ENCODE results near the gene CYREN.
"Not testable (repeated sequence)": the region's sequence is repeated elsewhere in the genome, so short reads cannot be mapped to it uniquely, and the experiment has no call there.

Gene CYREN

GRCh38 chr7:135177028-135177696 is 6.7 kb upstream of the CYREN start:
- Histone ChIP-seq H3K27ac (ENCODE audit: low read depth, low read length) (no peak overlapping the region), H3K4me1 (ENCODE audit: control insufficient read depth, insufficient read depth, low read length, unreplicated experiment) (no peaks in the 10 kb centered on the region), H3K4me3 (ENCODE audit: low read depth, low read length) (no peak overlapping the region), H3K79me2 (ENCODE audit: control insufficient read depth, insufficient read depth, low read length, unreplicated experiment) (no peaks in the 10 kb centered on the region), H2AFZ (ENCODE audit: low read length, unreplicated experiment) (no peak overlapping the region), H3K27me3 (ENCODE audit: insufficient read depth, low read length) (no peaks in the 10 kb centered on the region), H3K36me3 (ENCODE audit: insufficient read depth, low read length) (peaks cover 17% of the 10 kb centered on the region; the same call in 1 of the 2 replicates)

DNA sequence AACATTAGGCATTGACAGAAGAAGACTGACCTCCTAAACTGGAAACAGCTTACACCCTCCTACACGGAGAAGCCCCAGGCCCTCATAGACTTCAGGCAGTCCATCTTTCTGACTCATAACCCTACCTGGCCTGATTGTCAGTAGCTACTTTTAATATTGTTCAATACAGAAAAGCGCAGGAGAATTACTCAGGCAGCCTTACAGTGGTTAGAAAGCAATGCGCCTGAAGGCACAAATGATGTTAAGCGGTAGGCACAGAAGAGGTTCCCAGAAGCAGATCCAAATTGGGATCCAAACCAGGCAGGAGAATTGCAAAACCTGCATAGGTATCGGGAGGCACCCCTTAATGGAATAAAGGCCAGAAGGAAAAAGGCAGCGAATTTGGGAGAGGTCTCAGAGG is 5.4 kb upstream of the CYREN start:
- Histone ChIP-seq H3K36me3 (ENCODE audit: insufficient read depth, low read length) (0 out of 2 replicates have a peak, but pooled peaks cover 9% of the 10 kb centered on the region), H3K4me1 (ENCODE audit: control insufficient read depth, insufficient read depth, low read length, unreplicated experiment) (peaks cover 8% of the 10 kb centered on the region), H3K27me3 (ENCODE audit: insufficient read depth, low read length) (no peaks in the 10 kb centered on the region), H3K79me2 (ENCODE audit: control insufficient read depth, insufficient read depth, low read length, unreplicated experiment) (no peaks in the 10 kb centered on the region), H3K4me3 (ENCODE audit: low read depth, low read length) (no peak overlapping the region), H2AFZ (ENCODE audit: low read length, unreplicated experiment) (no peak overlapping the region), H3K27ac (ENCODE audit: low read depth, low read length) (no peak overlapping the region)

- Histone ChIP-seq H3K79me2 (ENCODE audit: control insufficient read depth, insufficient read depth, low read length, unreplicated experiment) (peaks cover under 1% of the 10 kb centered on the region), H3K4me1 (ENCODE audit: control insufficient read depth, insufficient read depth, low read length, unreplicated experiment) (peaks cover 8% of the 10 kb centered on the region)
Observed at GRCh38 chr7:135174941-135175340, 4.4 kb upstream of the CYREN start.

GRCh38 chr7:135173916-135174315 is 3.4 kb upstream of the CYREN start:
- not testable (repeated sequence) for H3K27ac ChIP-seq (ENCODE audit: low read depth, low read length); H2AFZ ChIP-seq (ENCODE audit: low read length, unreplicated experiment); H3K27me3 ChIP-seq (ENCODE audit: insufficient read depth, low read length); H3K4me3 ChIP-seq (ENCODE audit: low read depth, low read length); H3K36me3 ChIP-seq (ENCODE audit: insufficient read depth, low read length)
- Histone ChIP-seq H3K79me2 (ENCODE audit: control insufficient read depth, insufficient read depth, low read length, unreplicated experiment) (peaks cover 10% of the 10 kb centered on the region), H3K4me1 (ENCODE audit: control insufficient read depth, insufficient read depth, low read length, unreplicated experiment) (peaks cover 14% of the 10 kb centered on the region)

More at GRCh38 chr7:135174941-135175340, 4.4 kb upstream of the CYREN start:
- Histone ChIP-seq H3K27ac (ENCODE audit: low read depth, low read length) (no peak overlapping the region), H3K27me3 (ENCODE audit: insufficient read depth, low read length) (no peaks in the 10 kb centered on the region), H3K4me3 (ENCODE audit: low read depth, low read length) (no peak overlapping the region), H2AFZ (ENCODE audit: low read length, unreplicated experiment) (no peak overlapping the region), H3K36me3 (ENCODE audit: insufficient read depth, low read length) (0 out of 2 replicates have a peak, but pooled peaks cover 1% of the 10 kb centered on the region)

DNA sequence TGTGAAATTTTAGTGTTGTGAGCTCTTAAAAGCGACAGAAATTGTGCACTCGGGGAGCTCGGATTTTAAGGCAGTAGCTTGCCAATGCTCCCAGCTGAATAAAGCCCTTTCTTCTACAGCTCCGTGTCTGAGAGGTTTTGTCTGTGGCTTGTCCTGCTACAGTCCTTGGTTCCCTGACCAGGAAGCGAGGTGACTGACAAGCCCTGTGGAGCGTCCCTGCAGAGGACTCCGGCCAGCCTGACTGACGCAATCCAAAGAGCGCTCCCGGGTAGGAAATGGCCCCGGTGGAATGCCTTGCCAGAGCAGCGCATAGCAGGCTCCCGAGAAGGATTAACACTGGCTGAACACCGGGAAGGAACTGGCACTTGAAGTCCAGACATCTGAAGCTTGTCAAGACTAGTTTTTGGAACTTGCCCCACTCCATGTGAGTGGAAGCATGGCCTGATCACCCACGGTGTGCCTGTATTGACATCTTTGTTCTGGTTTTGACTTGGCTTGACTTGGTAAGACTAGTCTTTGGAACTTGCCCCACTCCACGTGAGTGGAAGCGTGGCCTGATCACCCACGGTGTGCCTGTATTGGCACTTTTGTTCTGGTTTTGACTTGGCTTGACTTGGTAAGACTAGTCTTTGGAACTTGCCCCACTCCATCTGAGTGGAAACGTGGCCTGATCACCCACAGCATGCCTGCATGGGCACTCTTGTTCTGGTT is 1.2 kb upstream of the CYREN start:
- Histone ChIP-seq H3K36me3 (ENCODE audit: insufficient read depth, low read length) (peaks cover 12% of the 10 kb centered on the region; the same call in 1 of the 2 replicates), H3K79me2 (ENCODE audit: control insufficient read depth, insufficient read depth, low read length, unreplicated experiment) (peaks cover 30% of the 10 kb centered on the region), H3K4me1 (ENCODE audit: control insufficient read depth, insufficient read depth, low read length, unreplicated experiment) (peaks cover 22% of the 10 kb centered on the region), H3K27ac (ENCODE audit: low read depth, low read length) (peak overlapping the region; percentile 80), H2AFZ (ENCODE audit: low read length, unreplicated experiment) (peak overlapping the region; percentile 32), H3K4me3 (ENCODE audit: low read depth, low read length) (0 out of 2 replicates have a peak overlapping the region, but pooled peaks have one; percentile 9)
- H3K27me3 ChIP-seq (ENCODE audit: insufficient read depth, low read length), result not testable (repeated sequence)

DNA sequence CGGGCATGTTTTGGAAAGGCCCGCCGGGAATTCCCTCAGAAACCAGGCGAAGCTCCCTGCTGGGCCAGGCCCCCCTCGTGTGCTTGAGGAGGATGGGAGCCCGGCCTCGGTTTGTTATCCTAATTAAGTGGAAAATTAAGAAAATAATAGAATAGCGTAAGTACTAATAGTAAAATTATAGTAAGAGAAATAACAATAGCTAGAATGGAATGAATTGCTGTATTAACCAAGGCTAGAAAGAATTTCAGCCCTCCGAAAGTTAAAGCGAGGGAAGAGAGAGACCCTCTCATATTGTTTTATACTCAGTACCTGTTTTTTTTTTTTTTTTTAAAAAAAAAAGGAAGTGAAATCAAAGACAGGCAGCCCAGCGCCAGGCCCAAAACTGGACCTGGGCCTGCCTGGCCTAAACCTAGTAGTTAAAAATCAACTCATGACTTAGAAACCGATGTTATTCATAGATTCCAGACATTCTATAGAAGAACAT is 533 bp upstream of the CYREN start:
- Histone ChIP-seq H3K4me3 (ENCODE audit: low read depth, low read length) (peak overlapping the region; percentile 88), H3K79me2 (ENCODE audit: control insufficient read depth, insufficient read depth, low read length, unreplicated experiment) (peaks cover 33% of the 10 kb centered on the region), H3K36me3 (ENCODE audit: insufficient read depth, low read length) (peaks cover 15% of the 10 kb centered on the region; the same call in 1 of the 2 replicates), H3K4me1 (ENCODE audit: control insufficient read depth, insufficient read depth, low read length, unreplicated experiment) (peaks cover 22% of the 10 kb centered on the region), H3K27ac (ENCODE audit: low read depth, low read length) (peak overlapping the region; percentile 80)
- H3K27me3 ChIP-seq (ENCODE audit: insufficient read depth, low read length); H2AFZ ChIP-seq (ENCODE audit: low read length, unreplicated experiment): not testable (repeated sequence)

GRCh38 chr7:135169964-135170273 is 588 bp downstream of the CYREN start:
- Histone ChIP-seq H3K27me3 (ENCODE audit: insufficient read depth, low read length) (no peaks in the 10 kb centered on the region), H3K4me1 (ENCODE audit: control insufficient read depth, insufficient read depth, low read length, unreplicated experiment) (peaks cover 22% of the 10 kb centered on the region), H3K79me2 (ENCODE audit: control insufficient read depth, insufficient read depth, low read length, unreplicated experiment) (peaks cover 33% of the 10 kb centered on the region), H3K27ac (ENCODE audit: low read depth, low read length) (peak overlapping the region; percentile 80), H2AFZ (ENCODE audit: low read length, unreplicated experiment) (peak overlapping the region; percentile 3), H3K4me3 (ENCODE audit: low read depth, low read length) (peak overlapping the region; percentile 88), H3K36me3 (ENCODE audit: insufficient read depth, low read length) (peaks cover 25% of the 10 kb centered on the region; the same call in 1 of the 2 replicates)

GRCh38 chr7:135169141-135169963 is 1.2 kb downstream of the CYREN start:
- H3K27ac ChIP-seq (ENCODE audit: low read depth, low read length), result peak overlapping the region; percentile 80
- no peaks in the 10 kb centered on the region for H3K27me3 ChIP-seq (ENCODE audit: insufficient read depth, low read length)
- peaks cover 35% of the 10 kb centered on the region for H3K79me2 ChIP-seq (ENCODE audit: control insufficient read depth, insufficient read depth, low read length, unreplicated experiment)
- peak overlapping the region; percentile 3 for H2AFZ ChIP-seq (ENCODE audit: low read length, unreplicated experiment)
- H3K4me1 ChIP-seq (ENCODE audit: control insufficient read depth, insufficient read depth, low read length, unreplicated experiment), result peaks cover 22% of the 10 kb centered on the region
- H3K4me3 ChIP-seq (ENCODE audit: low read depth, low read length), result peak overlapping the region; percentile 88
- peaks cover 30% of the 10 kb centered on the region; the same call in 1 of the 2 replicates for H3K36me3 ChIP-seq (ENCODE audit: insufficient read depth, low read length)

DNA sequence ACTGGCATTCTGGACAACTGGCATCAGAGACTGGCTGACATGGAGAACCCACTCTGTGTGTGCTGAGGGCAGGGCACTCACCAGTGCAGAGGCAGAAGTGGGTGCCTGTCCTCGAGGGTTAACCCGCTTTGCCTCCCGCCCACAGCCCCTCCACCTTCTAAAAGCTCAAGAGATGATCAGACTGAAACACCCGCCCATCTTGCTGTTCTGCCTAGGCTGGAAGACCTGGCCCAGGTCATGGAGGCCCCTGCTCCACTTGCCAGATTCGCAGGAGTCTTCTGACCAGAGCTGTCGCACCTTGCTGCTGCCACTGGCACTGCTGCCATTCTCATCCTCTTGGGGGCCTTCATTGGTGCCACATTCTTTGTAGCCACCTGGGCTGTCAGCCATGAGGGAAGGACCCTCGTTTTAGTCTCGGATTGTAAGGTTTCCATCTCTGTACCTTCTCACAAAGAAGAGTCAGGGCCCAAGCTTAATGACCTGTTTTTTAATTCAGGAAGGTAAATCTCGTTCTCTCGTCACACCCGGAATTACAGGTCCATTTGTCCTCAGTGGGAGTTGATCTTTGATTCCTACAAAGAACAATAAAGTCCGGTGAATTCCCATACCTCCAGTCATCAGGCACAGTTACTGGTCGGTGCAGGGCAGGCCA is 1.9 kb downstream of the CYREN start:
- no peak overlapping the region for H2AFZ ChIP-seq (ENCODE audit: low read length, unreplicated experiment)
- peaks cover 22% of the 10 kb centered on the region for H3K4me1 ChIP-seq (ENCODE audit: control insufficient read depth, insufficient read depth, low read length, unreplicated experiment)
- no peaks in the 10 kb centered on the region for H3K27me3 ChIP-seq (ENCODE audit: insufficient read depth, low read length)
- 0 out of 2 replicates have a peak overlapping the region, but pooled peaks have one; percentile 15 for H3K27ac ChIP-seq (ENCODE audit: low read depth, low read length)
- peaks cover 35% of the 10 kb centered on the region for H3K79me2 ChIP-seq (ENCODE audit: control insufficient read depth, insufficient read depth, low read length, unreplicated experiment)
- peak overlapping the region; percentile 88 for H3K4me3 ChIP-seq (ENCODE audit: low read depth, low read length)
- H3K36me3 ChIP-seq (ENCODE audit: insufficient read depth, low read length), result peaks cover 37% of the 10 kb centered on the region

DNA sequence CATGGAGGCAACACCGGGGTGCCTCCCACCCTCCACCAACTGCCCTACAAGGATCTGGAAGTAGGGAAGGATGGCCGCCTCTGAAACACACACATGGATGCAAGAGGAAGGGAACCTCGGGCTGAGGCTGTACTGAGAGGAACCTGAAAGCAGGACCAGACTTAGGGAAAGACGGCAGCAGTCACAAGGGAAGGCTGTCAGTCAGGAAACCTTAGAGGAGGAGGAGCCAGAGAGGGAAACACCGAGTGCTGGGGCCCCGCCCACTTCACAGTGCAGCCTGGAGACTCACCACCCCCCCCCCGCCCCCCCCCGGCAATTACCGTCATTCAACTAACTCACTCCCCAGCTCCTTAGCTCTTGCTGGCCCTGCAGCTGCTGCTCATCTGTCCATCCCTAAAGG is 2.5 kb downstream of the CYREN start:
- Histone ChIP-seq H3K79me2 (ENCODE audit: control insufficient read depth, insufficient read depth, low read length, unreplicated experiment) (peaks cover 35% of the 10 kb centered on the region), H3K27me3 (ENCODE audit: insufficient read depth, low read length) (no peaks in the 10 kb centered on the region), H3K27ac (ENCODE audit: low read depth, low read length) (no peak overlapping the region), H3K4me1 (ENCODE audit: control insufficient read depth, insufficient read depth, low read length, unreplicated experiment) (peaks cover 22% of the 10 kb centered on the region), H3K36me3 (ENCODE audit: insufficient read depth, low read length) (peaks cover 40% of the 10 kb centered on the region), H2AFZ (ENCODE audit: low read length, unreplicated experiment) (no peak overlapping the region), H3K4me3 (ENCODE audit: low read depth, low read length) (no peak overlapping the region; the same call in 1 of the 2 replicates)
